ENCODE measurements around the gene PEX7.
"Not testable (repeated sequence)": the region's sequence is repeated elsewhere in the genome, so short reads cannot be mapped to it uniquely, and the experiment has no call there.

PEX7 gene

GRCh38 chr6:136901212-136901784 is 78.9 kb downstream of the PEX7 start:
- peaks cover 18% of the 10 kb centered on the region; the same call in 1 of the 2 replicates for H3K36me3 ChIP-seq (ENCODE audit: insufficient read depth, low read length)
- no peaks in the 10 kb centered on the region for H3K79me2 ChIP-seq (ENCODE audit: insufficient read depth, low read length)
- no peak overlapping the region for H3K4me3 ChIP-seq (ENCODE audit: low read length, poor library complexity, severe bottlenecking)
- H3K9me3 ChIP-seq (ENCODE audit: insufficient read depth, low read depth, low read length), result no peaks in the 10 kb centered on the region; the same call in 1 of the 2 replicates
- TF ChIP-seq EZH2phosphoT487 (IDR thresholded peaks at IDR 0.05; ENCODE audit: borderline replicate concordance) (no peak), CTCF (conservative IDR thresholded peaks at IDR 0.05; ENCODE audit: low read length) (no peak)
- no peaks in the 10 kb centered on the region for H3K4me1 ChIP-seq (ENCODE audit: insufficient read depth, low read length, poor library complexity, severe bottlenecking)
- no peaks in the 10 kb centered on the region for H3K9me2 ChIP-seq (replicated peaks; ENCODE audit: low read depth, low read length)
- no peak overlapping the region for H3K4me2 ChIP-seq (ENCODE audit: low read depth, low read length, poor library complexity, severe bottlenecking)
- no peaks in the 10 kb centered on the region for H3K27me3 ChIP-seq (ENCODE audit: insufficient read depth, low read length, poor library complexity, severe bottlenecking)
- no peaks in the 10 kb centered on the region for H3F3A ChIP-seq (ENCODE audit: low read depth)
- H2AFZ ChIP-seq (ENCODE audit: low read length), result no peak overlapping the region
- no peak overlapping the region for H3K9ac ChIP-seq (ENCODE audit: low read depth, low read length, poor library complexity, severe bottlenecking)
- no peaks in the 10 kb centered on the region for H4K20me1 ChIP-seq (ENCODE audit: insufficient read depth, low read length, poor library complexity, severe bottlenecking)

- not testable (repeated sequence) for H4K20me1 ChIP-seq (ENCODE audit: insufficient read depth, low read length, poor library complexity, severe bottlenecking); H3K4me2 ChIP-seq (ENCODE audit: low read depth, low read length, poor library complexity, severe bottlenecking); H3K9ac ChIP-seq (ENCODE audit: low read depth, low read length, poor library complexity, severe bottlenecking); H3K4me1 ChIP-seq (ENCODE audit: insufficient read depth, low read length, poor library complexity, severe bottlenecking); H3K9me3 ChIP-seq (ENCODE audit: insufficient read depth, low read depth, low read length); H3K4me3 ChIP-seq (ENCODE audit: low read length, poor library complexity, severe bottlenecking); H3K9me2 ChIP-seq (replicated peaks; ENCODE audit: low read depth, low read length); H3K27me3 ChIP-seq (ENCODE audit: insufficient read depth, low read length, poor library complexity, severe bottlenecking); H3F3A ChIP-seq (ENCODE audit: low read depth); H3K79me2 ChIP-seq (ENCODE audit: insufficient read depth, low read length); H2AFZ ChIP-seq (ENCODE audit: low read length)
- H3K36me3 ChIP-seq (ENCODE audit: insufficient read depth, low read length), result peaks cover 18% of the 10 kb centered on the region; the same call in 1 of the 2 replicates
These were observed 82.1 kb downstream of the PEX7 start for GRCh38 chr6:136904477-136904876.

GRCh38 chr6:136914947-136915346 is 92.6 kb downstream of the PEX7 start:
- Histone ChIP-seq H3K9ac (ENCODE audit: low read depth, low read length, poor library complexity, severe bottlenecking) (no peak overlapping the region), H3K4me1 (ENCODE audit: insufficient read depth, low read length, poor library complexity, severe bottlenecking) (no peaks in the 10 kb centered on the region), H3K27me3 (ENCODE audit: insufficient read depth, low read length, poor library complexity, severe bottlenecking) (no peaks in the 10 kb centered on the region), H3K9me3 (ENCODE audit: insufficient read depth, low read depth, low read length) (no peaks in the 10 kb centered on the region), H3K4me2 (ENCODE audit: low read depth, low read length, poor library complexity, severe bottlenecking) (no peak overlapping the region), H3K79me2 (ENCODE audit: insufficient read depth, low read length) (no peaks in the 10 kb centered on the region), H3K4me3 (ENCODE audit: low read length, poor library complexity, severe bottlenecking) (no peak overlapping the region), H3K9me2 (replicated peaks; ENCODE audit: low read depth, low read length) (no peaks in the 10 kb centered on the region), H4K20me1 (ENCODE audit: insufficient read depth, low read length, poor library complexity, severe bottlenecking) (no peaks in the 10 kb centered on the region), H3K36me3 (ENCODE audit: insufficient read depth, low read length) (no peaks in the 10 kb centered on the region), H3F3A (ENCODE audit: low read depth) (no peaks in the 10 kb centered on the region), H2AFZ (ENCODE audit: low read length) (no peak overlapping the region)
- TF ChIP-seq EZH2phosphoT487 (IDR thresholded peaks at IDR 0.05; ENCODE audit: borderline replicate concordance), result no peak
- TF ChIP-seq CTCF (conservative IDR thresholded peaks at IDR 0.05; ENCODE audit: low read length), result no peak

- no peak for TF ChIP-seq CTCF (conservative IDR thresholded peaks at IDR 0.05; ENCODE audit: low read length)
- H3K27me3 ChIP-seq (ENCODE audit: insufficient read depth, low read length, poor library complexity, severe bottlenecking), result no peaks in the 10 kb centered on the region
These were observed 96.3 kb downstream of the PEX7 start for GRCh38 chr6:136918706-136919105.

More at GRCh38 chr6:136918706-136919105, 96.3 kb downstream of the PEX7 start:
- H3K4me2 ChIP-seq (ENCODE audit: low read depth, low read length, poor library complexity, severe bottlenecking), result no peak overlapping the region
- H3K36me3 ChIP-seq (ENCODE audit: insufficient read depth, low read length), result no peaks in the 10 kb centered on the region
- H3K9ac ChIP-seq (ENCODE audit: low read depth, low read length, poor library complexity, severe bottlenecking), result no peak overlapping the region
- no peaks in the 10 kb centered on the region for H3K4me1 ChIP-seq (ENCODE audit: insufficient read depth, low read length, poor library complexity, severe bottlenecking)
- no peaks in the 10 kb centered on the region for H3K79me2 ChIP-seq (ENCODE audit: insufficient read depth, low read length)
- H3F3A ChIP-seq (ENCODE audit: low read depth), result no peaks in the 10 kb centered on the region
- H2AFZ ChIP-seq (ENCODE audit: low read length), result no peak overlapping the region
- H3K9me3 ChIP-seq (ENCODE audit: insufficient read depth, low read depth, low read length), result no peaks in the 10 kb centered on the region
- H3K4me3 ChIP-seq (ENCODE audit: low read length, poor library complexity, severe bottlenecking), result no peak overlapping the region
- no peaks in the 10 kb centered on the region for H4K20me1 ChIP-seq (ENCODE audit: insufficient read depth, low read length, poor library complexity, severe bottlenecking)
- no peaks in the 10 kb centered on the region for H3K9me2 ChIP-seq (replicated peaks; ENCODE audit: low read depth, low read length)

Measured in Loucy (cell line).